NCI-H524 treated with DMSO at 0.1 percent for 48 hours (cell line): ENCODE data around the gene SPDYE3.
"Not testable (repeated sequence)": the region's sequence is repeated elsewhere in the genome, so short reads cannot be mapped to it uniquely, and the experiment has no call there.

ENCODE experiments used
- DNase-seq: peaks from one replicate; lab custom pipeline; 2025; lab: John Stamatoyannopoulos, UW

Gene SPDYE3

DNA sequence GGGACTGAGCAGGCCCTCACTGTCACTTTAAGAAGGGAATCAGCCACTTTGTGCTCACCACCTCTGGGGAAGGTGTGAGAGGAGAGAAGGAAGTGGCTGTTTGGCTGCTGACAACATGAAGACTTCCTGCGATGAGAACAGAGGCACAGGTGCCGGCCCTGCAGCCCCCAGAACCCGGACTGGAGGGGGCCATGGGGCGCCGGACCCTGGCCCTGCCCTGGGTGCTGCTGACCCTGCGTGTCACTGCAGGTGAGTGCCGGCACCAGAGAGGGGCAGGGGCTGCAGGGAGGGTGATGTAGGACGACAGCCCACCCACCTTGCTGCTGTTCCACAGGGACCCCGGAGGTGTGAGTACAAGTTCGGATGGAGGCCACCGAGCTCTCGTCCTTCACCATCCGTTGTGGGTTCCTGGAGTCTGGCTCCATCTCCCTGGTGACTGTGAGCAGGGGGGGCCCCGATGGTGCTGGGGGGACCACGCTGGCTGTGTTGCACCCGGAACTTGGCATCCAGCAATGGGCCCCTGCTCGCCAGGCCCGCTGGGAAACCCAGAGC, 44.8 kb downstream of the SPDYE3 start:
- DNase-seq, result not testable (repeated sequence)

DNA sequence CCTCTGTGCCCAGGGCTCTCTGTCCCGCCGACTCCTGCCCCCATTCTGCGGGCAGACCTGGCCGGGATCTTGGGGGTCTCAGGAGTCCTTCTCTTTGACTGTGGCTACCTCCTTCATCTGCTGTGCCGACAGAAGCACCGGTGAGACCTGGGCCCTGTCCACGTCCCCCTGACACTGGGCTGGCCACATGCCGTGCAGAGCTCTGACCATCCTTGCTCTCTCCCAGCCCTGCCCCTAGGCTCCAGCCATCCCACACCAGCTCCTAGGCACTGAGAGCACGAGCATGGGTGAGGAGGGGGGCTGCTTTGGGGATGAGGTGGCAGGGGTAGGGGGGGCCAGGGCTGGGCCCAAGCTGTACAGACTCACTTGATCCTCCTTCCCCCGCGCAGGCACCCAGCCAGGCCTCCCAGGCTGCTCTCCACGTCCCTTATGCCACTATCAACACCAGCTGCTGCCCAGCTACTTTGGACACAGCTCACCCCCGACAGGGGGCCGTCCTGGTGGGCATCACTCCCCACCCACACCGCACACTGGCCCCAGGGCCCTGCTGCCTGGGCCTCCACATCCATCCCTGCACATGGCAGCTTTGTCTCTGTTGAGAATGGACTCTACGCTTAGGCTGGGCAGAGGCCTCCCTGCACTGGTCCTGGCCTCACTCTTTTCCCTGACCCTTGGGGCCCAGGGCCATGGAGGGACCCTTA, 45.6 kb downstream of the SPDYE3 start:
- DNase-seq, result no peak

DNA sequence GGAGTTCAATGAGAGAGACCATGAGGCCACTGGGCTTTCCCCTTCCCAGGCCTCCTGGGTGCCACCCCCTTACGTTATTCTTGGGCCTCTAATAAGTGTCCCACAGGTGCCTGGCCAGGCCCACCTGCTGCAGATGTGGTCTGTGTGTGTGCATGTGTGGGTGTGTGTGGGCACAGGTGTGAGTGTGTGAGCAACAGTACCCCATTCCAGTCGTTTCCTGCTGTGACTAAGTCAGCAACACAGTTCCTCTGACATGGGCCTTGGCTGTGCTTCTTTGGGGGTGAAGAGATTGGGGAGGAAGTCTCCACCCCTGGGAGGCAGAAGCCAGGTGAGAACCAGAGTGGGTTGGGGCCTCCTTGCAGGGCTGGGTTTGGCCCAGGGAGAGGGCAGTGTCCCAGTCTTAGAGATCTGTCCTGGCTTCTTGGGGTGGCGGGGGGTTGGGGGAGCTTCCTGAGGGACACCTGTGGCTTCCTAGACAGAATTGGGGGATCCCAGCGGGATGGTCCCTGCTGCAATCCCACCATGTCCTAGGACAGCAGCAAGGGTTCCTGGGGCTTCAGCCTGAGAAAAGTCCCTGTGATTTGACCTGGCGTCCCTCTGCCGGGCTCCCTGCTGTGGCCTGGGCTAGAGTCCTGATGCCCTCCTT, 46.3 kb downstream of the SPDYE3 start:
- DNase-seq, result no peak

DNA sequence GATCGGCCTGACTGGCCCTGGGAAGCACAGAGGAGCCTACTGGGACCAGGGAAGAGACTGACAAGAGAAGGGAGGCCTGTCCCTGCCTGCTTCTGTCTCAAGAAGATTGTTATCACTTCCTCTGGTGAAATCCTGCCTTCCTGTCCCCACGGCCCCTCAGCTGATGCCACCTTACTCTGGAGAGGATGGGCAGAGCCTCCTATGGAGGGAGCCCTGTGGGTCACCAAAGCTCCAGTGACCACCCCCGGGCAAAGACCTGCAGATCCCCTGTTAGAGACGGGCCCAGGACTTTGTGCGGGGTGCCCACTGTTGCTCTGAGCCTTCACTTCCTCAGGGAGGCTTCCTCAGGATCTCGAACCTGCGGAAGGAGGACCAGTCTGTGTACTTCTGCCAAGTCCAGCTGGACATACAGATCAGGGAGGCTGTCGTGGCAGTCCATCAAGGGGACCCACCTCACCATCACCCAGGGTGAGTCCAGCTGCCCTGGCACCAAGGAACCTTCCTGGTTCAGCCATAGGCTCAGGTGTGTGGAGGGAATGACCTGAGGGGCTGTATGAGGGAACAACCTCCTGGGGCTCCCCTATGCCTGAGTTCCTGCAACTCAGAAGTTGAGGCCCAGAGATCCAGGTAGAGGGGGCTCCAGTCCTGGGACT, 49.0 kb downstream of the SPDYE3 start:
- no peak for DNase-seq

DNA sequence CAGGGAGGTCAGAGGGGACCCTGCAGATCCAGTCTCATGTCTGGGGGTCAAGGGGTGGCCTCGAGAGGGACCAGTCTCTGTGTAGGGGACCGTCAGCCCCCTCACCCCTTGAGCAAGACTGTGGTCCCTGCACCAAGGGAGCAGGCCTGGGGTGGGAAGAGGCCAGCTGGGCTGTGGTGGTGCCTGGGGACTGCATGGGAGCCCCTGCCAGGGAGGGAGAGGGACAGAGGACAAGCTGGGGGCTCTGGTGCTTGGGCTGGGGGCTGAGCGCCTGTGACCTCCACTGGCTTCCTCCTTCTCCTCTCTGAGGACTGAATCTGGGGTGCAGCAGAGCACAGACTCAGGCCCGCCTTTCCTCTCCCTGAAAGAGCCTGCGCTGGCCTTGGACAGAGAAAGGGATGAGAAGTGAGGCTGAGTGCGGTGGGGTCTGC, 49.6 kb downstream of the SPDYE3 start:
- DNase-seq, result no peak

DNA sequence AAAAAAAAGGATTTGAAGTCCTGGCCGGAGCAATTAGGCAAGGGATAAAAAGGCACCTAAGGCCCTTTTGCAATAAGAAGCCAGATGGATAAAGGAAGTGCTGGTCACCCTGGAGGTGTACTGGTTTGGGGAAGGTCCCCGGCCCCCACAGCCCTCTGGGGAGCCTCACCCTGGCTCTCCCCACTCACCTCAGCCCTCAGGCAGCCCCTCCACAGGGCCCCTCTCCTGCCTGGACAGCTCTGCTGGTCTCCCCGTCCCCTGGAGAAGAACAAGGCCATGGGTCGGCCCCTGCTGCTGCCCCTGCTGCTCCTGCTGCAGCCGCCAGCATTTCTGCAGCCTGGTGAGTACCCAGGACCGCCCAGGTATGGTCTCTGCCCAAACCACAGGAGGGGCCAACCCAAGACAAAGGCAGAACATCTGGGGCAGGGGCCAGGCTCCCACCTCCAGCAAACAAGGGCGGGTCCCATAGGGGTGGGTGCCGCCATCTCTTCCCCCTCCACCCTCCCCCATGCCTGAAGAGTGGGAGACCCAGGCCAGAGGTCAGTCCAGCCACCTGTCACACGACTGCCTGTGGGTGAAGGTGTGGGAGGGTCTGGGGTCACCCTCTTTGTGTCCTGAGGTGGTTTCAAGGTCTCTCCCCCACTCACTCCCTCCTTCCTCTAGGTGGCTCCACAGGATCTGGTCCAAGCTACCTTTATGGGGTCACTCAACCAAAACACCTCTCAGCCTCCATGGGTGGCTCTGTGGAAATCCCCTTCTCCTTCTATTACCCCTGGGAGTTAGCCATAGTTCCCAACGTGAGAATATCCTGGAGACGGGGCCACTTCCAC, 50.7 kb downstream of the SPDYE3 start, which contains the start of gene PILRB:
TSS of gene PILRB (plus strand) at position 91 of the 830 bp plus-strand sequence. CDS start at position 277, 186 bp downstream.
- no peak for DNase-seq

DNA sequence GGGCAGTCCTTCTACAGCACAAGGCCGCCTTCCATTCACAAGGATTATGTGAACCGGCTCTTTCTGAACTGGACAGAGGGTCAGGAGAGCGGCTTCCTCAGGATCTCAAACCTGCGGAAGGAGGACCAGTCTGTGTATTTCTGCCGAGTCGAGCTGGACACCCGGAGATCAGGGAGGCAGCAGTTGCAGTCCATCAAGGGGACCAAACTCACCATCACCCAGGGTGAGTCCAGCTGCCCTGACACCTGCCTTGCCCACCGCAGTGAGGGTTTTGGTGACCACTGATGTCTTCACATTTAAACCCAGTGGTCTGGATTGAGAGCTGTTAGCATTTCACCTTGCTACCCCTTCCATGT, 51.3 kb downstream of the SPDYE3 start:
- no peak for DNase-seq

DNA sequence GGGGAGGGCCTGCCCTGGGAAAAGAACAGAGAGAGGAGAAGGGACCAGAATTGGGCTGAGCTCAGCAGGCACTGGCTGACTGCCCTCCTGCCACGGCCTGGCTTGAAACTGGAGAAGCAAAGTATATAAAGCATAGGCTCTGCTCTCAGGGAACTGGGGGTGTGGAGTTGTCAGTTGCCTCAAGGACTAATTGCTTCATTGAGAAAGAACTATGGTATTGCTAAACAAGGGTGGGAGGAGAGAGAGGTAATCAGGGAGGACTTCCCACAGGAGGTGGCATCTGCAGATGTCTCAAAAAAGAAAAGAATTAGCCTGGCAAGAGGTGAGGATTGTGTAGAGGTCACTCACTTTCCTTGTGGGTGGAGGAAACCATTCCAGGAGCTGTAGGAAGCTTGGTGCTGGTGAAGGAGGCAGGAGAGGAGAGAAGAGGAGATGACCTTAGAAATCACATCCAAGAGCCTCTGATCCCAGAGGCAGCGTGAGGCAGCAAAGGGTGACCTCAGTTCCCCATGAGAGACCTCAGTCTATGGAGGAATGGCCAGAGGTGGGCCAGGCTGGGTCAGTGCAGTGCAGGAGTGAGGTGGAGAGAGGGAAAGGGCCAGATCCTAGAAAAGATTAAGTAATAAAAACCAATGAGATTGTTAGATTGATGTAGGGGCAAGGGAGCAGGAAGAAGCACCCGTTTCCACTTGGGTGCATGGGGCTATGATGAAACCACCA, 52.8 kb downstream of the SPDYE3 start:
- DNase-seq, result no peak

DNA sequence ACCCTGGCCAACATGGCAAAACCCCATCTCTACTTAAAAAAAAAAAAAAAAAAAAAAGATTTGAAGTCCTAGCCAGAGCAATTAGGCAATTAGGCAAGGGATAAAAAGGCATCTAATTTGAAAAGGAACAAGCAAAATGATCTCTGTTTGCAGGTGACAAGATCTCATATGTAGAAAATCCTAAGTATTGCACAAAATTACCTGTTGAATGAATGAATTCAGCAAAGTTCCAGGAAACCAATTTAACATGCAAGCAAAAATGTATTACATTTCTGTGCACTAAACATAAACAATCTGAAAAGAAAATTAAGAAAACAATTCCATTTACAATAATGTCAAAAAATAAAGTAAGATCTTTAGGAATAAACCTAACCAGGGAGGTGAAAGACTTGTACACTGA, 55.6 kb downstream of the SPDYE3 start:
- DNase-seq, result no peak

DNA sequence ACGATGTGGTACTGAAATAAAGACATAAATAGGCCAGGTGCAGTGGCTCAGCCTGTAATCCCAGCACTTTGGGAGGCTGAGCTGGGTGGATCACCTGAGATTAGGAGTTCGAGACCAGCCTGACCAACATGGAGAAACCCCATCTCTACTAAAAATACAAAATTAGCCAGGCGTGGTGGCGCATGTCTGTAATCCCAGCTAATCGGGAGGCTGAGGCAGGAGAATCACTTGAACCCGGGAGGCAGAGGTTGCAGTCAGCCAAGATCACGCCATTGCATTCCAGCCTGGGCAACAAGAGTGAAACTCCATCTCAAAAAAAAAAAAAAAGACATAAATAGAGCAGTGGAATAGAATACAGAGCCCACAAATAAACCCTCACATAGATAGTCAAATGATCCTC, 56.3 kb downstream of the SPDYE3 start:
- DNase-seq, result not testable (repeated sequence)

DNA sequence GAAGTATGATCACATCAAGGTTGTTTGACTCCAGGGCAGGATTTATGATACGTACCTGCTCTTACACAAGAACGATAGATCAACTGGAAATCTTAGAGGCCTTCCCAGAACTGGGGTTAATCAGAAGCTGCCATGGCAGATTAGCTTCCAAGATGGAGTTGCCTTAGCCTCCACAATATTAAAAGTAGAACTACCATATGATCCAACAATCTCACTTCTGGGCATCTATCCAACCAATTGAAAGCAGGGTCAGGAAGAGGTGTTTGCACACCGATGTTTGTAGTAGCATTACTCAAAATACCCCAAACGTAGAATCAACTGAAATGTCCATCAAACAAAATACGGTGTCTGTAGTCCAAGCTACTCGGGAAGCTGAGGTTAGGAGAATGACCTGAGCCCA, 57.0 kb downstream of the SPDYE3 start:
- no peak for DNase-seq

DNA sequence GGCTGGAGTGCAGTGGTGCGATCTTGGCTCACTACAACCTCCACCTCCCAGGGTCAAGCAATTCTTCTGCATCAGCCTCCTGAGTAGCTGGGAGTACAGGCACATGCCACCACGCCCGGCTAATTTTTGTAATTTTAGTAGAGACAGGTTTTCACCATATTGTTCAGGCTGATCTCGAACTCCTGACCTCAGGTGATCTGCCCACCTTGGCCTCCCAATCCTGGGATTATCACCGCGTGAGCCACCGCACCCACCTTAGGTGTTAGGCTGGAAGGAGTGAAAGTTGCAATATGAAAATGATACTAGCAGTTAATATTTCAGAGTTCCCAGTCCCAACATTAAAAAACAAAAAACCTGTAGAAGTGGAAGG, 58.5 kb downstream of the SPDYE3 start:
- DNase-seq, result not testable (repeated sequence)

DNA sequence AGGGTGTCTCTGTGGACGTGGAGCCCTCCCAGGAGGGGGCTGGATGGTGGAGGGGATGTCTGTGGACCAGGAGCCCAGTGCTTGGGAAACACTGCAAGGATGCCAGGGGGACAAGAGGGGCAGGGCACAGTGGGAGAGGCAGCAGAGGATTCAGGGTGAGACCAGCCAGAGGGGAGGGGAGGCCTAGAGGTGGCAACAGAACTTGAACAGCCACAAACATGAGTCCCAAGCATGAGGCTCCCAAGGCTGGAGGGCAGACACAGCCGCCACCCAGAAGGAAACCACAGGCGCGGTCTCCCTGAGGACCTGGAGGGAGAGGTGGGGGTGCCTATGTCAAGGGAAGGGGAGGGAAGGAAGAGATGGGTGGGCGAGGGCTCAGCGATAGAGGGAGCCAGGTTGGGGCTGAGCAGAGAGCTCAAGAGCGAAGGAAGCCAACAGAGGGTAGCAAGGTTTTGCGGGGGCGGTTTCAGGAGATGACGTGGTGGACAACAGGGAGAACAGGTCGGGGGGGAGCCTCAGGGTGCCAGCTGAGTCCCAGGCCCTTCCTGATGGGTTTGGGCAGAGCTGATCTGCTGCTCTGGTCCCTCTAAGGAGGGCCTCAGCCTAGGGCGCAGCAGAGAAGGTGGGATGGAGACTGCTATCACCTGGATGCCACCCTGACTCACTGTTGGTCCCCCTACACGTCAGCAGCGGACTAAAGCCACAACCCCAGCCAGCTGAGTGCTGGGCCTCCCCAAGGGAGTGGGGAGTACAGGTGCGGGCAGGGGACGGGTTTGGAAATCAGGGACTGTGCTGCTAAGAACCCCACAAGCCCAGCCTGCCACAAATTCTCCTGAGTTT, 59.1 kb downstream of the SPDYE3 start:
- no peak for DNase-seq

DNA sequence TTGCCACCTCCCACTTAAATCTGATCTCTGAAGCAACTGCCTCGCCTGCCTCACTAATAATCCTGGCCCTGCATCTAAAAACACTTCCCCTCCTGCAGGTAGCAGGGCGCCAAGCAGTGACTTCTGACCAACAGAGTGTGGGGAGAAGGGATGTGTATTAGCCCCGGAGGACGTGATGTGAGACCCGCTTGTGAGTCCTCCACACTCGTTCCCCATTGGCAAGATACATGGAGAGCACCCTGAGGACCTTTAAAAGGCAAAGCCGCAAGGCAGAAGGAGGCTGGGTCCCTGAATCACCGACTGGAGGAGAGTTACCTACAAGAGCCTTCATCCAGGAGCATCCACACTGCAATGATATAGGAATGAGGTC, 59.7 kb downstream of the SPDYE3 start:
- no peak for DNase-seq

DNA sequence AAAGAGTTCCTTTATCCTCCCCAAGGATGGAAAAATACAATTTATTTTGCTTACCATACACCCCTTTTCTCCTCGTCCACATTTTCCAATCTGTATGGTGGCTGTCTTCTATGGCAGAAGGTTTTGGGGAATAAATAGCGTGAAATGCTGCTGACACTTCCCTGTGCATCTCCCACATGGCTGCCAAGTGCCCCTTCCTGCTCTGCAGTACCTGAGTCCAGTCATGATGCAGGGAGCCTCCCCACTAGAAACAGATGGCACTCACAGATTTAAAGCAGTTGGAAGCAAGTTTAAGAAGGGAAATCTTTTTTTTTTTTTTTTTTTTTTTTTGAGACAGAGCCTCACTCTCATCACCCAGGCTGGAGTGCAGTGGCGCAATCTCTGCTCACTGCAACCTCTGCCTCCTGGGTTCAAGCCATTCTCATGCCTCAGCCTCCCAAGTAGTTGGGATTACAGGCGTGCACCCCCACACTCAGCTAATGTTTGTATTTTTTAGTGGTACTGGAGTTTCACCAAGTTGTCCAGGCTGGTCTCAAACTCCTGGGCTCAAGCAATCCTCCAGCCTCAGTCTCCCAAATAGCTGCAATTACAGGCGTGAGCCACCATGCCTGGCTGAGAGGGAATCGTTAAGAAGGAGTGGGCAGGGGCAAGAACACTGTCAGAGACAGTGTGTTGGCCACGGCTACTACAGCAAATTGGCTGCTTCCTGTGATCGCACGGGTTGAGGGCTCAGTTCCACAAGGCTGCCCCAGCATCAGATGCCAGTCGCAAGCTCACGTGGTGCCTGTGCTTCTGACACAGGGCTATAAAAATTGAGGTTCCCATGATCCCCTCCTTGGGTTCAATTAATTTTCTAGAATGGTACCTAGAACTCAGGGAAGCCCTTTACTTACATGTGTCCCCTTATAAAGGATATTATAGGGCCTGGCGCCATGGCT, 60.4 kb downstream of the SPDYE3 start:
- DNase-seq, result no peak

DNA sequence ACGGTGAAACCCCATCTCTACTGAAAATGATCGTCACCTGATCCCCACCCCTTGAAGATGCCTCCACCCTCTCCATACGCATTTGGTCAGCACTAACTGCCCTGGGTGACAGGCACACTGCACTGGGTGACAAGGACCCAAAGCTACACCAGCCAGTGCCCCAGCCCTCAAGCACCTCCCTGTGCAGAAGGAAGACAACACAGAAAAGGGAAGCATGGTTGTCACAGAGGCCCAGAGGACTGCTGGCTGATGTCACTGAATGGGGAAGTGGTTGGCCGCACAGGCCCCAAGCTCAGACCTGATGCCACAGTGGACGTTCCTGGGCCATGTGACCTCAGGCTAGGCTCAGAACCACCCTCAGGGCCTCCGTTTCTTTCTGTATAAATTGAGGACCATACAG, 61.6 kb downstream of the SPDYE3 start:
- no peak for DNase-seq

DNA sequence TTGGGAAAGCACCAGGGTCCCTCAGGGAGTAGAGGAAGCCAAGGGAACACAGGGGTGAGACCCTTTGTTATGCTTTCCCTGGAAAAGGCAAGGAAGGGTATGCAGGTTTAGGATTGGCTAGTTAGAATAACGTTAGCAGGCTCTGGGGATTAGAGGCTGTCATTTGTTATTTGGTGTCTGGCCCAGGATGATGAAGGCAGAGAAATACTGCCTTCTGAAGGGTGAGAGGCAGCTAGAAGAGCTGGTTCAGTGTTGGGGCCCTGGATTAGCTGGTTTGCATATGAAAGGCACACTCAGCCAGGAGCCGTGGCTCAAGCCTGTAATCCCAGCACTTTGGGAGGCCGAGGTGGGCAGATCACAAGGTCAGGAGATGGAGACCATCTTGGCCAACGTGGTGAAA, 62.8 kb downstream of the SPDYE3 start:
- no peak for DNase-seq

DNA sequence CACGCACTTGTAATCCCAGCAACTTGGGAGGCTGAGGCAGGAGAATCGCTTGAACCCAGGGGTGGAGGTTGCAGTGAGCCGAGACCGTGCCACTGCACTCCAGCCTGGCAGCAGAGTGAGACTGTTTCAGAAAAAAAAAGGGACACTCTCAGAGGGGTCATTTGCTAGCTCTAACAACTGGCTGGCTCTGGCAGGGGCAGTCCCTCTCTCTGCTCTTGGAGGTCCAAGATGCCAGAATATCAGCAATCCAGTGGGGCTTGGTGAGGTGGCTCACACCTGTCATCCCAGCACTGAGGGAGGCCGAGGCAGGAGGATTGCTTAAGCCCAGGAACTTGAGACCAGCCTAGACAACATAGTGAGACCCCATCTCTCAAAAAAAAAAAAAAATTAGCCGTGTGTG, 63.2 kb downstream of the SPDYE3 start:
- no peak for DNase-seq

DNA sequence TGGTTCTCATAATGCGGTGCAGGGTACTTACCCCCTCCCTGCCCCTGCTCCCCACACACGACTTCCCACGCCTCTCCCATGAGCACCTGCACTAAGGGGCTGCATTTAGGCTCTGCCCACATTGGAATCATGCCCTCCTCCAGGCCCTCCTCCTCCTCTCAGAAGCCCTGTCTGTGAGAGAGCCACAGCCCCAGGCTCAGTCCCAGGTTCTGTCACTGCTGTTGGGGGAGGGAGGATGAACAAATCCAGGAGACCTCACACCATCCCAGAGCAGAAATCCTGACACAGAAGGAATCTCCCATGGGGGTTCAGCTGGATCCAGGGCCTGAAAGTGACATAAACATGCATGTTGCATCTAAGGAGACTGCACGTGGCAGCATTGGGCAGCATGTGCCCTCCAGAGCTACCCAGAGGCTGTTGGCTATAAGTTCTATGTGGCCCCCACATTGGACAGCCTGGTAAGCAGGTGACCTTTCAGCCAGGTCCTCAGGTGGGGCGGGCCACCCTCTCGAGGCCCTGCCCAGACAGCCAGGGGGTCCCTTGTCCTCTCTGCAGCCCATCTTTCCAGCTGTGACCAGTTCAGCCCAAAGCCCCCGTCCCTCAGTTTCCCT, 64.2 kb downstream of the SPDYE3 start:
- DNase-seq, result no peak
